Endothelial cell of umbilical vein (primary cell): ENCODE results near the gene TIMM9. TPM values are rescaled to one million over a fixed set of nuclear protein-coding genes. Genes with fewer than 3 reads are reported as not detected.
"Not testable (repeated sequence)": the region's sequence is repeated elsewhere in the genome, so short reads cannot be mapped to it uniquely, and the experiment has no call there.

Experiments used
- BruUV-seq: library from RNA; stranded (reverse); fragments of 400-500 nt; replicated peaks from 2 replicates; lab custom pipeline; 2021; lab: Mats Ljungman, UMichigan
- CTCF ChIA-PET: fragments of 300-600, 350-600 bp; sonication (Branson Sonifier 250); formaldehyde crosslinking; loops from one replicate; lab custom pipeline; 2021; ENCODE audit warnings: antibody characterized with exemption, inconsistent platforms; lab: Charles Lee
- POLR2A ChIA-PET: fragments of 300-600, 350-600 bp; sonication (Branson Sonifier 250); formaldehyde crosslinking; loops from one replicate; lab custom pipeline; 2021; ENCODE audit warnings: antibody characterized with exemption, inconsistent platforms; lab: Charles Lee
- DNase-seq: peaks from one replicate; pipeline ENCODE4 v3.0.0-alpha.2; 2011; ENCODE audit warnings: low read depth, low spot score
- FAIRE-seq: peaks from 2 replicates; lab custom pipeline; 2011; peaks lifted over from hg19 to GRCh38; lab: Jason Lieb, UNC
- H2AFZ ChIP-seq: 2 replicates; pipeline ENCODE4 v1.6.0; 2012; ENCODE audit warnings: low read depth, low read length, control low read depth, inconsistent platforms
- H3K27ac ChIP-seq: 2 replicates; pipeline ENCODE4 v1.5.1; 2011; ENCODE audit warnings: low read depth, mild to moderate bottlenecking, control low read depth, low read length, moderate library complexity; ENCODE audit not compliant: insufficient read depth
- H3K27me3 ChIP-seq, 2 experiments: 2 replicates each; pipeline versions ENCODE4 v1.6.0 to v1.6.1; 2011; ENCODE audit warnings: low read length in 2 of 2, mixed read lengths in 1 of 2; ENCODE audit not compliant: control insufficient read depth in 2 of 2, insufficient read depth in 2 of 2
- H3K36me3 ChIP-seq, 2 experiments: 2 replicates in 1 of 2; 3 replicates in 1 of 2; pipeline ENCODE4 v1.5.1; 2011; ENCODE audit warnings: low read length in 2 of 2, mild to moderate bottlenecking in 1 of 2, moderate library complexity in 1 of 2; ENCODE audit not compliant: control insufficient read depth in 2 of 2, insufficient read depth in 2 of 2; ENCODE audit errors: extremely low read depth in 1 of 2
- H3K4me1 ChIP-seq: 3 replicates; pipeline ENCODE4 v1.5.1; 2011; ENCODE audit warnings: mild to moderate bottlenecking, low read length; ENCODE audit not compliant: control insufficient read depth, insufficient read depth; ENCODE audit errors: extremely low read depth
- H3K4me2 ChIP-seq: 2 replicates; pipeline ENCODE4 v1.6.1; 2011; ENCODE audit warnings: low read length, control low read depth, mixed read lengths; ENCODE audit not compliant: insufficient read depth
- H3K4me3 ChIP-seq, 3 experiments: fragments of 200-600 bp in 1 of 3; sonication (generic), shearing (Covaris generic) in 1 of 3; replicated peaks in 1 of 3; 2 replicates each; pipeline ENCODE4 v1.5.1; 2011 to 2016; ENCODE audit warnings: control low read depth in 3 of 3, low read length in 3 of 3, mild to moderate bottlenecking in 2 of 3, inconsistent platforms in 1 of 3, low read depth in 1 of 3, moderate library complexity in 1 of 3; ENCODE audit not compliant: insufficient read depth in 1 of 3
- H3K79me2 ChIP-seq: 2 replicates; pipeline ENCODE4 v1.6.0; 2012; ENCODE audit warnings: low read length, inconsistent platforms; ENCODE audit not compliant: control insufficient read depth, insufficient read depth
- H3K9ac ChIP-seq: replicated peaks from 2 replicates; pipeline ENCODE3; 2011; ENCODE audit warnings: low read length, control low read depth; ENCODE audit not compliant: insufficient read depth; ENCODE audit errors: extremely low read depth
- H3K9me1 ChIP-seq: replicated peaks from 3 replicates; pipeline ENCODE4 v1.6.0; 2011; ENCODE audit warnings: mild to moderate bottlenecking, low read length; ENCODE audit not compliant: control insufficient read depth, insufficient read depth; ENCODE audit errors: extremely low read depth
- H3K9me3 ChIP-seq: replicated peaks from 2 replicates; pipeline ENCODE4 v1.5.1; 2012; ENCODE audit warnings: low read length, inconsistent platforms; ENCODE audit not compliant: control insufficient read depth, insufficient read depth
- H4K20me1 ChIP-seq: replicated peaks from 2 replicates; pipeline ENCODE3; 2011; ENCODE audit warnings: mild to moderate bottlenecking, low read length; ENCODE audit not compliant: control insufficient read depth, insufficient read depth; ENCODE audit errors: extremely low read depth
- JUN ChIP-seq: IDR thresholded peaks from 2 replicates; pipeline ENCODE4 v1.6.1; 2011; ENCODE audit warnings: borderline replicate concordance, low read depth; ENCODE audit not compliant: insufficient read length, insufficient read depth
- dilution Hi-C: fragments of 300-500 bp; cut with MboI; formaldehyde crosslinking; loops from one replicate; pipeline ENCODE4 v1.15.0; 2019; ENCODE audit warnings: low sequenced_read_pairs; ENCODE audit not compliant: extremely low pct_ligation_motif_present
- intact Hi-C: fragments of 100-400 bp; cut with micrococcal nuclease; formaldehyde crosslinking; loops from one replicate; pipeline ENCODE4 v1.10.0; 2022
- polyA plus RNA-seq, 4 experiments: library from polyadenylated mRNA; depleted of rRNA in 3 of 4; stranded (reverse) in 3 of 4; unstranded in 1 of 4; fragments of >200 nt; gene quantifications; 2 replicates each; pipeline versions ENCODE4 v1.2.1 to v1.2.3, GENCODE V29; 2011 to 2012; ENCODE audit warnings: missing spikeins in 1 of 4
- total RNA-seq: library from RNA; stranded (reverse); gene quantifications from 2 replicates; pipeline ENCODE4 v1.2.3, GENCODE V29; 2021
- TF ChIP-seq, protein P1 (sequence below), 2 donors: IDR thresholded peaks; 1 replicate in 1 of 2; 2 replicates in 1 of 2; pipeline ENCODE4 v1.5.1; 2011; ENCODE audit warnings: low read length in 2 of 2, mild to moderate bottlenecking in 2 of 2, moderate library complexity in 2 of 2, control low read depth in 1 of 2, inconsistent platforms in 1 of 2, low read depth in 1 of 2; ENCODE audit not compliant: insufficient read depth in 1 of 2; ENCODE audit errors: extremely low read depth in 1 of 2

TIMM9 gene
- total and polyA plus RNA-seq, 2 donors (not counting 3 experiments of a cell fraction or from before 2014, with no cell fraction given) = 20.2 to 38.0 TPM

GRCh38 chr14:58364316-58364715 lies 63.0 kb downstream of the TIMM9 start:
- no peak overlapping the region for H2AFZ ChIP-seq
- H3K4me2 ChIP-seq = no peak overlapping the region
- no peak overlapping the region for H3K9ac ChIP-seq
- DNase-seq (no peak), FAIRE-seq (no peak)
- dilution Hi-C loops = no loop called here
- H3K79me2 ChIP-seq = no peaks in the 10 kb centered on the region
- no peak overlapping the region for H3K27ac ChIP-seq
- H4K20me1 ChIP-seq = no peaks in the 10 kb centered on the region
- intact Hi-C loops = no loop called here
- no peak overlapping the region for H3K4me3 ChIP-seq
- H3K36me3 ChIP-seq = peaks cover 12 to 21% of the 10 kb centered on the region in 2 experiments
- no peaks in the 10 kb centered on the region for H3K9me3 ChIP-seq
- H3K27me3 ChIP-seq = no peaks in the 10 kb centered on the region
- TF ChIP-seq JUN = no peak
- BruUV-seq = no TSS peak
- H3K9me1 ChIP-seq = no peaks in the 10 kb centered on the region
- CTCF ChIA-PET = interaction anchor here (1.0 kb wide), 1 partner anchor 9 kb away, joined by 3 read pairs; no protein-coding TSS in a partner anchor
- peaks cover 10% of the 10 kb centered on the region for H3K4me1 ChIP-seq
- POLR2A ChIA-PET = no interaction called here

GRCh38 chr14:58362798-58363412 lies 64.4 kb downstream of the TIMM9 start:
- Histone ChIP-seq H3K9me1 (no peaks in the 10 kb centered on the region), H3K4me1 (no peaks in the 10 kb centered on the region), H3K9ac (no peak overlapping the region), H3K27me3 (no peaks in the 10 kb centered on the region), H3K9me3 (no peaks in the 10 kb centered on the region), H3K36me3 (peaks cover 12 to 19% of the 10 kb centered on the region in 2 experiments), H2AFZ (no peak overlapping the region), H3K79me2 (no peaks in the 10 kb centered on the region), H3K4me2 (no peak overlapping the region), H4K20me1 (no peaks in the 10 kb centered on the region), H3K27ac (no peak overlapping the region), H3K4me3 (no peak overlapping the region)
- no peak for TF ChIP-seq JUN
- TF ChIP-seq, protein P1, sequence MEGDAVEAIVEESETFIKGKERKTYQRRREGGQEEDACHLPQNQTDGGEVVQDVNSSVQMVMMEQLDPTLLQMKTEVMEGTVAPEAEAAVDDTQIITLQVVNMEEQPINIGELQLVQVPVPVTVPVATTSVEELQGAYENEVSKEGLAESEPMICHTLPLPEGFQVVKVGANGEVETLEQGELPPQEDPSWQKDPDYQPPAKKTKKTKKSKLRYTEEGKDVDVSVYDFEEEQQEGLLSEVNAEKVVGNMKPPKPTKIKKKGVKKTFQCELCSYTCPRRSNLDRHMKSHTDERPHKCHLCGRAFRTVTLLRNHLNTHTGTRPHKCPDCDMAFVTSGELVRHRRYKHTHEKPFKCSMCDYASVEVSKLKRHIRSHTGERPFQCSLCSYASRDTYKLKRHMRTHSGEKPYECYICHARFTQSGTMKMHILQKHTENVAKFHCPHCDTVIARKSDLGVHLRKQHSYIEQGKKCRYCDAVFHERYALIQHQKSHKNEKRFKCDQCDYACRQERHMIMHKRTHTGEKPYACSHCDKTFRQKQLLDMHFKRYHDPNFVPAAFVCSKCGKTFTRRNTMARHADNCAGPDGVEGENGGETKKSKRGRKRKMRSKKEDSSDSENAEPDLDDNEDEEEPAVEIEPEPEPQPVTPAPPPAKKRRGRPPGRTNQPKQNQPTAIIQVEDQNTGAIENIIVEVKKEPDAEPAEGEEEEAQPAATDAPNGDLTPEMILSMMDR (IDR thresholded peaks at IDR 0.05; ENCODE audit: extremely low read depth in 1 of 2, insufficient read depth in 1 of 2, low read depth in 1 of 2, low read length in 2 of 2) = peak in 1 of 2 donors; percentile 20
- POLR2A ChIA-PET = no interaction called here
- CTCF ChIA-PET = interaction anchor here (1.3 to 1.4 kb wide), 2 partner anchors 11 to 65 kb away, joined by 3 to 5 read pairs; partner anchors contain the start of gene ARID4A
- no TSS peak for BruUV-seq
- FAIRE-seq (peak; percentile 31), DNase-seq (peak; percentile 28)
- dilution Hi-C loops (no loop called here), intact Hi-C loops (no loop called here)

DNA sequence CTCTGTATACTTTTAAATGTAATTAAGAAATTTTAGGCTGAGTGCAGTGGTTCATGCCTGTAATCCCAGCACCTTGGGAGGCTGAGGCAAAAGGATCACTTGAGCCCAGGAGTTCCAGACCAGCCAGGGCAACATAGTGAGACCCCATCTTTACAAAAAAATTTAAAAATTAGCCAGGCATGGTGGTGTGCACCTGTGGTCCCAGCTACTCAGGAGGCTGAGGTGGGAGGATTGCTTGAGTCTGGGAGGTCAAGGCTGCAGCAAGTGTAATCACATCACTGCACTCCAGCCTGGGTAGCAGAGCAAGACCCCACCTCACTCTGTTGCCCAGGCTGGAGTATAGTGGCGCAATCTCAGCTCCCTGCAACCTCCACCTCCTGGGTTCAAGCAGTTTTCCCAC lies 65.1 kb downstream of the TIMM9 start:
- FAIRE-seq, H3K4me1 ChIP-seq, H3K27ac ChIP-seq, H3K9ac ChIP-seq, dilution Hi-C loops, H3K79me2 ChIP-seq, H3K9me1 ChIP-seq, DNase-seq, H4K20me1 ChIP-seq, POLR2A ChIA-PET, H3K4me2 ChIP-seq, H3K27me3 ChIP-seq, BruUV-seq, intact Hi-C loops, H2AFZ ChIP-seq, H3K4me3 ChIP-seq, H3K9me3 ChIP-seq: not testable (repeated sequence)
- CTCF ChIA-PET = interaction anchor here (1.4 kb wide), 1 partner anchor 64 kb away, joined by 5 read pairs; the partner anchor contains the start of gene ARID4A
- H3K36me3 ChIP-seq = peaks cover 8 to 14% of the 10 kb centered on the region in 2 experiments
